Activated CD4-positive, alpha-beta T cell treated with anti-CD3 and anti-CD28 coated beads, Interleukin-2, Interleukin-4, amounts not matched to agents 100 ng/mL and 50 ng/mL, durations not matched to agents 16 hours and 8 hours (primary cell): ENCODE results near the gene EPB41L4B.

ENCODE experiments used
- DNase-seq: peaks from one replicate; pipeline ENCODE4 v3.0.0-alpha.2; 2020; ENCODE audit warnings: low spot score

Gene EPB41L4B

GRCh38 chr9:109320331-109320741 lies 523 bp downstream of the EPB41L4B start:
- DNase-seq = no peak

- DNase-seq = no peak
Observed at GRCh38 chr9:109319626-109320241, 1.1 kb downstream of the EPB41L4B start.

- DNase-seq = no peak
Observed at GRCh38 chr9:109319017-109319625, 1.7 kb downstream of the EPB41L4B start.

- DNase-seq = no peak
Observed at GRCh38 chr9:109317979-109318741, 2.7 kb downstream of the EPB41L4B start.

GRCh38 chr9:109317311-109317978 lies 3.4 kb downstream of the EPB41L4B start:
- DNase-seq = no peak

GRCh38 chr9:109316207-109316640 lies 4.6 kb downstream of the EPB41L4B start:
- no peak for DNase-seq

GRCh38 chr9:109315480-109316206 lies 5.2 kb downstream of the EPB41L4B start:
- DNase-seq = no peak

GRCh38 chr9:109314011-109314531 lies 6.8 kb downstream of the EPB41L4B start:
- DNase-seq = no peak

GRCh38 chr9:109313351-109313750 lies 7.5 kb downstream of the EPB41L4B start:
- DNase-seq = no peak

GRCh38 chr9:109312783-109313182 lies 8.1 kb downstream of the EPB41L4B start:
- DNase-seq = no peak

- no peak for DNase-seq
Observed at GRCh38 chr9:109311731-109312130, 9.1 kb downstream of the EPB41L4B start.

GRCh38 chr9:109311286-109311685 lies 9.6 kb downstream of the EPB41L4B start:
- no peak for DNase-seq

GRCh38 chr9:109310486-109310901 lies 10.4 kb downstream of the EPB41L4B start:
- no peak for DNase-seq

GRCh38 chr9:109309282-109309681 lies 11.6 kb downstream of the EPB41L4B start:
- no peak for DNase-seq

GRCh38 chr9:109307380-109308240 lies 13.2 kb downstream of the EPB41L4B start:
- no peak for DNase-seq

GRCh38 chr9:109305801-109306200 lies 15.1 kb downstream of the EPB41L4B start:
- no peak for DNase-seq

- DNase-seq = no peak
Observed at GRCh38 chr9:109304347-109304746, 16.5 kb downstream of the EPB41L4B start.

- DNase-seq = no peak
Observed at GRCh38 chr9:109303900-109304299, 17.0 kb downstream of the EPB41L4B start.

- no peak for DNase-seq
Observed at GRCh38 chr9:109302606-109303005, 18.3 kb downstream of the EPB41L4B start.

GRCh38 chr9:109301012-109301411 lies 19.8 kb downstream of the EPB41L4B start:
- no peak for DNase-seq

GRCh38 chr9:109299891-109300290 lies 21.0 kb downstream of the EPB41L4B start:
- no peak for DNase-seq
